B cell (primary cell): ENCODE results near the gene AP3D1. TPM values are rescaled to one million over a fixed set of nuclear protein-coding genes. Genes with fewer than 3 reads are reported as not detected.

ENCODE experiments used
- ATAC-seq: fragments of 200-7000 bp; cut with Tn5 transposase; one replicate; pipeline ENCODE4 v1.10.0; 2021; ENCODE audit warnings: low read depth, mild to moderate bottlenecking, moderate number of reproducible peaks, moderate library complexity
- CTCF ChIA-PET: fragments of 350-600 bp; sonication (Branson Sonifier 250); formaldehyde crosslinking; loops from one replicate; lab custom pipeline; 2021; ENCODE audit warnings: antibody characterized with exemption, inconsistent platforms; lab: Charles Lee
- POLR2A ChIA-PET: fragments of 350-600 bp; sonication (Branson Sonifier 250); formaldehyde crosslinking; loops from one replicate; lab custom pipeline; 2021; ENCODE audit warnings: antibody characterized with exemption; lab: Charles Lee
- DNase-seq: peaks from one replicate; pipeline ENCODE4 v3.0.0; 2013
- H2AFZ ChIP-seq: 2 replicates; pipeline ENCODE4 v1.6.1; 2012; ENCODE audit warnings: mild to moderate bottlenecking, low read depth, low read length; ENCODE audit not compliant: insufficient read depth, poor library complexity, severe bottlenecking
- H3K27ac ChIP-seq, 2 donors: 1 replicate in 1 of 2; 2 replicates in 1 of 2; pipeline ENCODE4 v1.5.1; 2012 to 2013; ENCODE audit warnings: low read length in 2 of 2, mild to moderate bottlenecking in 2 of 2, moderate library complexity in 1 of 2
- H3K27me3 ChIP-seq, 4 experiments: fragments of 200-600 bp in 1 of 4; sonication (generic) in 1 of 4; replicated peaks in 1 of 4; 1 replicate in 2 of 4; 2 replicates in 2 of 4; pipeline versions ENCODE4 v1.6.1 to v1.7.0; 2013 to 2016; ENCODE audit warnings: low read length in 3 of 4, mild to moderate bottlenecking in 2 of 4, mixed read lengths in 1 of 4, moderate library complexity in 1 of 4; ENCODE audit not compliant: insufficient read depth in 4 of 4, control insufficient read depth in 3 of 4; ENCODE audit errors: control extremely low read depth in 1 of 4
- H3K36me3 ChIP-seq, 2 experiments: replicated peaks in 1 of 2; 1 replicate in 1 of 2; 2 replicates in 1 of 2; pipeline versions ENCODE4 v1.6.1 to v1.7.1; 2013; ENCODE audit warnings: low read length in 1 of 2; ENCODE audit not compliant: insufficient read depth in 2 of 2, control insufficient read depth in 1 of 2; ENCODE audit errors: control extremely low read depth in 1 of 2, extremely low read depth in 1 of 2
- H3K4me1 ChIP-seq, 2 donors: fragments of 200-600 bp in 1 of 2; sonication (generic) in 1 of 2; 1 replicate in 1 of 2; 2 replicates in 1 of 2; pipeline versions ENCODE4 v1.5.1 to v1.6.1; 2013 to 2017; ENCODE audit warnings: low read length in 2 of 2; ENCODE audit not compliant: control insufficient read depth in 2 of 2, insufficient read depth in 2 of 2
- H3K4me2 ChIP-seq: replicated peaks from 2 replicates; pipeline ENCODE3; 2012; ENCODE audit warnings: mild to moderate bottlenecking, low read depth, low read length; ENCODE audit not compliant: poor library complexity, severe bottlenecking
- H3K4me3 ChIP-seq, 5 experiments: fragments of 200-600 bp in 1 of 5; sonication (generic) in 1 of 5; 1 replicate in 3 of 5; 2 replicates in 2 of 5; pipeline versions ENCODE4 v1.5.1 to v1.7.0; 2011 to 2016; ENCODE audit warnings: low read length in 4 of 5, mild to moderate bottlenecking in 4 of 5, low read depth in 2 of 5, control low read depth in 1 of 5, moderate library complexity in 1 of 5; ENCODE audit not compliant: insufficient read depth in 1 of 5; ENCODE audit errors: control extremely low read depth in 1 of 5, extremely low read depth in 1 of 5
- H3K79me2 ChIP-seq: fragments of 200-600 bp; sonication (generic); one replicate; pipeline ENCODE4 v1.6.0; 2016; ENCODE audit warnings: low read length; ENCODE audit not compliant: control insufficient read depth, insufficient read depth
- H3K9ac ChIP-seq: fragments of 200-600 bp; sonication (generic); 2 replicates; pipeline ENCODE4 v1.6.1; 2017; ENCODE audit warnings: mild to moderate bottlenecking, low read length, moderate library complexity
- H3K9me3 ChIP-seq, 3 donors: one replicate each; pipeline versions ENCODE4 v1.6.1 to v1.7.1; 2013; ENCODE audit warnings: low read length in 2 of 3; ENCODE audit not compliant: control insufficient read depth in 2 of 3, insufficient read depth in 1 of 3; ENCODE audit errors: control extremely low read depth in 1 of 3
- H4K20me1 ChIP-seq: 2 replicates; pipeline ENCODE4 v1.6.0; 2012; ENCODE audit warnings: mild to moderate bottlenecking, low read length; ENCODE audit not compliant: insufficient read depth, control insufficient read depth, poor library complexity, severe bottlenecking
- H3K27ac Mint-ChIP-seq: one replicate; pipeline ENCODE4 v1.8.0; 2021; ENCODE audit warnings: mixed read lengths
- H3K27me3 Mint-ChIP-seq: one replicate; pipeline ENCODE4 v1.8.0; 2021; ENCODE audit warnings: mixed read lengths
- H3K4me1 Mint-ChIP-seq: one replicate; pipeline ENCODE4 v1.8.0; 2021; ENCODE audit warnings: mixed read lengths
- H3K4me3 Mint-ChIP-seq: one replicate; pipeline ENCODE4 v1.8.0; 2021; ENCODE audit warnings: mixed read lengths
- H3K9me3 Mint-ChIP-seq: one replicate; pipeline ENCODE4 v1.8.0; 2022; ENCODE audit warnings: mixed read lengths; ENCODE audit not compliant: insufficient read depth
- CTCF ChIP-seq: fragments of 200-600 bp; IDR thresholded peaks from one replicate; pipeline ENCODE4 v1.8.0; 2022; ENCODE audit warnings: antibody characterized with exemption, mild to moderate bottlenecking
- EZH2 ChIP-seq: IDR thresholded peaks from 2 replicates; pipeline ENCODE4 v1.6.1; 2012; ENCODE audit warnings: borderline replicate concordance, low read depth, mild to moderate bottlenecking, moderate library complexity, low read length; ENCODE audit not compliant: insufficient read depth, poor library complexity, severe bottlenecking
- WGBS: methylation state at CpG from one replicate; pipeline ENCODE4 v1.1.5; 2013; ENCODE audit warnings: missing lambda C conversion rate; ENCODE audit not compliant: insufficient coverage; 5-methylcytosine and 5-hydroxymethylcytosine counted together
- intact Hi-C: fragments of 100-400 bp; cut with micrococcal nuclease; formaldehyde crosslinking; loops from one replicate; pipeline ENCODE4 v1.10.0; 2022
- polyA plus RNA-seq: library from polyadenylated mRNA; depleted of rRNA; stranded (reverse); fragments of >200 nt; gene quantifications from 2 replicates; pipeline ENCODE4 v1.2.3, GENCODE V29; 2012
- total RNA-seq, 2 donors: library from RNA; stranded (reverse); fragments of 120-200 nt in 1 of 2; gene quantifications; 1 replicate in 1 of 2; 2 replicates in 1 of 2; pipeline versions ENCODE4 v1.2.3 to v1.2.4, GENCODE V29; 2013 to 2022

Gene AP3D1
- total and polyA plus RNA-seq, 2 donors (not counting 1 experiment from before 2014, with no cell fraction given) = 96.4 to 114 TPM

DNA sequence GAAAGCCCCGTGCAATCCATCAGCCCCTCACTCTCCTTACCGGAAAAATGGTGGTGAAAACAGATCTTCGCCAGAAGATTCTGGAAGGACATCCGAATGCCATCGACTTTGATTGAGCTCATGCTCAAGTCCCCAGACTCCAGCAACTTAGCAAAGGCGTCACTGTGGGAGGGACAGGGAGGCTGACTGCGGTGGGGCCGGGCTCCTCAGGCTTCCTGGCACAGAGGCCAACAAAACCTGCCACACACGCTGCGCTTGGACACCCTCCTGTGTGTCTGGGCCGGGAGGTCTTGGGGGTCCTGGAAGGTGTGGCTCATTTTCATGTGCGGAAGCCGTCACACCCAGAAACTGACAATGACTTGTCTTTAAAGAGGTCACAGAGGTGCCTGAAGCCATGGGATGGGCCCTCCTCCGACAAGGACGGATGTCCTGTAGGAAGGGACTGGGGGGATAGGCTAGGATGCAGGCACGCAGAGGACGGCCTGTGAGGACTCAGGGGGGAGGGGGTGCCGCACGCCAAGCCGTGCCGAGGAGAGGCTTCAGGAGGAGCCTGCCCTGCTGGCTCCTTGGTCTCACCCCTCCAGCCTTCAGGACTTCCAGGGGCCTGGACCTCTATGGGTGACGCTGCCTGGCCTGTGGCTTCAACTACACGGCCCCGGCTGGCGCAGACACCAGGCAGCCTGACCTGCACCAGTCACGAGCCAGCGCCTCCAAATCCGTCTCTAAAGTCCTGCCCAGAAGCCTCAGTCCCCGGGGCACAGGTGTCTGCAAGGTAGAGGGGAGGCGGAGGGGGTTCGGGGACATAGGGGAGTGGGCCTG is 42.1 kb downstream of the AP3D1 start:
- Mint-ChIP-seq H3K4me1 (peaks cover 2% of the 10 kb centered on the region), H3K27me3 (no peaks in the 10 kb centered on the region), H3K9me3 (no peaks in the 10 kb centered on the region), H3K4me3 (no peak overlapping the region), H3K27ac (no peak overlapping the region)
- Histone ChIP-seq H3K27ac (no peak overlapping the region), H3K4me1 (no peaks in the 10 kb centered on the region), H2AFZ (no peak overlapping the region), H3K79me2 (peaks cover 12% of the 10 kb centered on the region), H3K9me3 (peaks cover 0 to 19% (median 0%) of the 10 kb centered on the region in 3 donors), H3K4me2 (no peak overlapping the region), H4K20me1 (peaks cover 15% of the 10 kb centered on the region), H3K9ac (no peak overlapping the region), H3K27me3 (no peaks in the 10 kb centered on the region), H3K36me3 (peaks cover 1 to 74% of the 10 kb centered on the region in 2 experiments), H3K4me3 (no peak overlapping the region)
- ATAC-seq (no peak), DNase-seq (no peak)
- intact Hi-C loops = no loop called here
- WGBS = 94% methylated on average over 26 of the region's 31 CpGs
- ChIA-PET CTCF (interaction anchor here (1.1 to 1.5 kb wide), 3 partner anchors 176 to 211 kb away, joined by 3 to 6 read pairs (median 5); no protein-coding TSS in a partner anchor), POLR2A (no interaction called here)
- no peak for TF ChIP-seq EZH2
- no peak for TF ChIP-seq CTCF
